Thoracic aorta (tissue), 2 donors: Measurements from ENCODE around the gene MTX3. TPM values are rescaled to one million over a fixed set of nuclear protein-coding genes. Genes with fewer than 3 reads are reported as not detected.

Experiments
- ATAC-seq: fragments of 150-250 bp; one replicate; pipeline ENCODE4 v1.8.0; 2017; ENCODE audit warnings: low read depth; ENCODE audit not compliant: insufficient number of reproducible peaks, low FRiP score
- DNase-seq: peaks from one replicate; pipeline ENCODE4 v3.0.0-alpha.2; 2020; ENCODE audit warnings: low spot score
- H3K27ac ChIP-seq, 2 donors: fragments of 200-600 bp; sonication (generic); 1 replicate in 1 of 2; 2 replicates in 1 of 2; pipeline ENCODE4 v1.5.1; 2016; ENCODE audit warnings: mild to moderate bottlenecking in 2 of 2, moderate library complexity in 2 of 2
- H3K27me3 ChIP-seq: fragments of 200-600 bp; sonication (generic); replicated peaks from 2 replicates; pipeline ENCODE4 v1.6.0; 2016; ENCODE audit warnings: mild to moderate bottlenecking; ENCODE audit not compliant: insufficient read depth
- H3K36me3 ChIP-seq: fragments of 200-600 bp; sonication (generic); one replicate; pipeline ENCODE4 v1.5.1; 2016
- H3K4me1 ChIP-seq, 2 donors: fragments of 200-600 bp; sonication (generic); 1 replicate in 1 of 2; 2 replicates in 1 of 2; pipeline versions ENCODE4 v1.5.1 to v1.6.0; 2016; ENCODE audit warnings: low read depth in 2 of 2, mild to moderate bottlenecking in 1 of 2; ENCODE audit not compliant: control insufficient read depth in 1 of 2
- H3K4me3 ChIP-seq: fragments of 200-600 bp; sonication (generic); 2 replicates; pipeline ENCODE4 v1.5.1; 2016; ENCODE audit warnings: mild to moderate bottlenecking
- H3K9me3 ChIP-seq: fragments of 200-600 bp; sonication (generic); 2 replicates; pipeline ENCODE4 v1.5.1; 2016
- total RNA-seq, 2 donors: library from RNA; depleted of rRNA; stranded (reverse); fragments of >200 nt; gene quantifications; one replicate each; pipeline versions ENCODE4 v1.1.0 to v1.2.3, GENCODE V29; 2016
- TF ChIP-seq, protein P1 (sequence below): fragments of 200-600 bp; sonication (generic); IDR thresholded peaks from one replicate; pipeline ENCODE4 v1.5.1; 2019; ENCODE audit warnings: antibody characterized with exemption

The MTX3 gene
- total RNA-seq, 2 donors from 2014 or later, result 12.3 to 16.7 TPM

GRCh38 chr5:79992891-79993657, 2.0 kb upstream of the MTX3 start:
- peaks cover 4% of the 10 kb centered on the region for H3K36me3 ChIP-seq
- no peak overlapping the region for H3K4me3 ChIP-seq
- no peak overlapping the region for H3K27ac ChIP-seq
- H3K4me1 ChIP-seq, result peaks cover 12 to 16% of the 10 kb centered on the region in 2 donors
- TF ChIP-seq, protein P1, sequence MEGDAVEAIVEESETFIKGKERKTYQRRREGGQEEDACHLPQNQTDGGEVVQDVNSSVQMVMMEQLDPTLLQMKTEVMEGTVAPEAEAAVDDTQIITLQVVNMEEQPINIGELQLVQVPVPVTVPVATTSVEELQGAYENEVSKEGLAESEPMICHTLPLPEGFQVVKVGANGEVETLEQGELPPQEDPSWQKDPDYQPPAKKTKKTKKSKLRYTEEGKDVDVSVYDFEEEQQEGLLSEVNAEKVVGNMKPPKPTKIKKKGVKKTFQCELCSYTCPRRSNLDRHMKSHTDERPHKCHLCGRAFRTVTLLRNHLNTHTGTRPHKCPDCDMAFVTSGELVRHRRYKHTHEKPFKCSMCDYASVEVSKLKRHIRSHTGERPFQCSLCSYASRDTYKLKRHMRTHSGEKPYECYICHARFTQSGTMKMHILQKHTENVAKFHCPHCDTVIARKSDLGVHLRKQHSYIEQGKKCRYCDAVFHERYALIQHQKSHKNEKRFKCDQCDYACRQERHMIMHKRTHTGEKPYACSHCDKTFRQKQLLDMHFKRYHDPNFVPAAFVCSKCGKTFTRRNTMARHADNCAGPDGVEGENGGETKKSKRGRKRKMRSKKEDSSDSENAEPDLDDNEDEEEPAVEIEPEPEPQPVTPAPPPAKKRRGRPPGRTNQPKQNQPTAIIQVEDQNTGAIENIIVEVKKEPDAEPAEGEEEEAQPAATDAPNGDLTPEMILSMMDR, result no peak
- DNase-seq (no peak), ATAC-seq (no peak)
- no peaks in the 10 kb centered on the region for H3K27me3 ChIP-seq
- no peaks in the 10 kb centered on the region for H3K9me3 ChIP-seq

GRCh38 chr5:79990205-79990597, 861 bp downstream of the MTX3 start:
- H3K27me3 ChIP-seq, result no peaks in the 10 kb centered on the region
- DNase-seq, result no peak
- TF ChIP-seq, protein P1, result no peak
- ATAC-seq, result no peak
- peaks cover 18% of the 10 kb centered on the region for H3K36me3 ChIP-seq
- H3K4me3 ChIP-seq, result peak overlapping the region; percentile 92
- peaks cover 12 to 16% of the 10 kb centered on the region in 2 donors for H3K4me1 ChIP-seq
- H3K9me3 ChIP-seq, result no peaks in the 10 kb centered on the region
- H3K27ac ChIP-seq, result no peak overlapping the region

DNA sequence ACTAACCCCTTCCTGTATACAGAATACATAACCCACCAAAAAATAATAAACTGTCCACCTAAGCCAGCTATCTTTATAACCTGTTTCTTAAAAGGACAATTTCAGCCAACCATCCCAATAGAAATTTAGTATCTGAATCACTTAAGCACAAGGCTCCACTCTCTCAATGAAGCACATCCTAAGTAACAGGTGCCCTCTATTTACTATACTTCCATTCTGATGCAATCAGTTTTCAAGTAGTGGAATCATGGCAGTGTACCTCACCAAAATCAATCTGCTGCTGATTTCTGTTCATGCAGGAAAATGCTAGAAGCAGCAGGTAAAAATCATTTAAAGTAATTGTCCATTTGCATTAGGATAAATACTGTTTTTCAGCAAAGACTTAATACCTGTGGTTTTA, 4.8 kb downstream of the MTX3 start:
- TF ChIP-seq, protein P1, result no peak
- peaks cover 7 to 9% of the 10 kb centered on the region in 2 donors for H3K4me1 ChIP-seq
- no peak overlapping the region for H3K4me3 ChIP-seq
- H3K27ac ChIP-seq, result no peak overlapping the region
- no peak for DNase-seq
- no peaks in the 10 kb centered on the region for H3K27me3 ChIP-seq
- ATAC-seq, result no peak
- no peaks in the 10 kb centered on the region for H3K9me3 ChIP-seq
- H3K36me3 ChIP-seq, result peaks cover 30% of the 10 kb centered on the region

GRCh38 chr5:79985288-79985687, 5.8 kb downstream of the MTX3 start:
- H3K9me3 ChIP-seq, result no peaks in the 10 kb centered on the region
- peaks cover 32% of the 10 kb centered on the region for H3K36me3 ChIP-seq
- ATAC-seq (no peak), DNase-seq (no peak)
- peaks cover 4 to 5% of the 10 kb centered on the region in 2 donors for H3K4me1 ChIP-seq
- H3K4me3 ChIP-seq, result no peak overlapping the region
- no peaks in the 10 kb centered on the region for H3K27me3 ChIP-seq
- no peak overlapping the region for H3K27ac ChIP-seq
- TF ChIP-seq, protein P1, result no peak

DNA sequence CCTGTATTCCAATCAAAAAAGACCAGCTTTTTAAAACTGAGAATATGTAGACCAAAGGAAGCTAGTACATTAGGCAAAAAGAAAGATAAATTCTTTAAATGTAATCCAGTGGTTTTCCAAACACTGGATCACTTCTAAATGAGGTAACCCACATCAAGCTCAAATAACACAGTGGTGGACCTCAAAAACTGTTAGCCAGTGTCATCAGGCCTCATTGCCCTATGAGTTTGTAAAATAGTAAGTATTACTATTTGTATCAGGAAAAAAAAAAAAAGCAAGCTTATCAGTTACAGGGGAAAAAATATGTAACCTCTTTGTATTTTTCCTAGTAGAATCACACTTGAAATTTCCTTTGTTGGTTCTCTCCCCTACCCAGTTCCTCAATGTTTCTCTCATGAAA, 6.7 kb downstream of the MTX3 start:
- Histone ChIP-seq H3K9me3 (no peaks in the 10 kb centered on the region), H3K4me1 (no peaks in the 10 kb centered on the region), H3K4me3 (no peak overlapping the region), H3K27me3 (no peaks in the 10 kb centered on the region), H3K27ac (no peak overlapping the region), H3K36me3 (peaks cover 34% of the 10 kb centered on the region)
- DNase-seq (no peak), ATAC-seq (no peak)
- TF ChIP-seq, protein P1, result no peak
